ENCODE data around the gene HERPUD1.

The HERPUD1 gene

GRCh38 chr16:56910112-56910511, 21.8 kb upstream of the HERPUD1 start:
- Histone ChIP-seq H3K36me3 (ENCODE audit: control insufficient read depth, low read length) (no peaks in the 10 kb centered on the region), H3F3A (ENCODE audit: control insufficient read depth, insufficient read depth) (peaks cover 5% of the 10 kb centered on the region; the same call in 1 of the 2 replicates), H3K9me3 (ENCODE audit: control insufficient read depth, insufficient read depth, low read length) (no peaks in the 10 kb centered on the region), H3K27me3 (ENCODE audit: control insufficient read depth, low read length) (peaks cover 3% of the 10 kb centered on the region; the same call in 1 of the 2 replicates), H3K79me2 (ENCODE audit: control insufficient read depth, low read length) (no peaks in the 10 kb centered on the region), H3K9me2 (replicated peaks; ENCODE audit: control insufficient read depth, low read length) (no peaks in the 10 kb centered on the region), H3K27ac (ENCODE audit: low read depth, low read length) (no peak overlapping the region), H3K4me1 (ENCODE audit: control insufficient read depth, low read length) (peaks cover 38% of the 10 kb centered on the region), H4K20me1 (ENCODE audit: control insufficient read depth, insufficient read depth, low read depth, low read length) (no peaks in the 10 kb centered on the region), H3K4me3 (ENCODE audit: low read length) (no peak overlapping the region), H3K4me2 (ENCODE audit: low read length) (peak overlapping the region; percentile 73; the same call in 1 of the 2 replicates)
- no peak for TF ChIP-seq EZH2phosphoT487 (IDR thresholded peaks at IDR 0.05; ENCODE audit: borderline replicate concordance, low read length)
- TF ChIP-seq, protein P1, sequence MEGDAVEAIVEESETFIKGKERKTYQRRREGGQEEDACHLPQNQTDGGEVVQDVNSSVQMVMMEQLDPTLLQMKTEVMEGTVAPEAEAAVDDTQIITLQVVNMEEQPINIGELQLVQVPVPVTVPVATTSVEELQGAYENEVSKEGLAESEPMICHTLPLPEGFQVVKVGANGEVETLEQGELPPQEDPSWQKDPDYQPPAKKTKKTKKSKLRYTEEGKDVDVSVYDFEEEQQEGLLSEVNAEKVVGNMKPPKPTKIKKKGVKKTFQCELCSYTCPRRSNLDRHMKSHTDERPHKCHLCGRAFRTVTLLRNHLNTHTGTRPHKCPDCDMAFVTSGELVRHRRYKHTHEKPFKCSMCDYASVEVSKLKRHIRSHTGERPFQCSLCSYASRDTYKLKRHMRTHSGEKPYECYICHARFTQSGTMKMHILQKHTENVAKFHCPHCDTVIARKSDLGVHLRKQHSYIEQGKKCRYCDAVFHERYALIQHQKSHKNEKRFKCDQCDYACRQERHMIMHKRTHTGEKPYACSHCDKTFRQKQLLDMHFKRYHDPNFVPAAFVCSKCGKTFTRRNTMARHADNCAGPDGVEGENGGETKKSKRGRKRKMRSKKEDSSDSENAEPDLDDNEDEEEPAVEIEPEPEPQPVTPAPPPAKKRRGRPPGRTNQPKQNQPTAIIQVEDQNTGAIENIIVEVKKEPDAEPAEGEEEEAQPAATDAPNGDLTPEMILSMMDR (IDR thresholded peaks at IDR 0.05; ENCODE audit: low read depth, low read length, poor library complexity, severe bottlenecking), result no peak

GRCh38 chr16:56910654-56911539, 21.0 kb upstream of the HERPUD1 start:
- peak overlapping the region; percentile 53 for H3K4me3 ChIP-seq (ENCODE audit: low read length)
- peaks cover 5% of the 10 kb centered on the region; the same call in 1 of the 2 replicates for H3F3A ChIP-seq (ENCODE audit: control insufficient read depth, insufficient read depth)
- no peaks in the 10 kb centered on the region for H4K20me1 ChIP-seq (ENCODE audit: control insufficient read depth, insufficient read depth, low read depth, low read length)
- no peaks in the 10 kb centered on the region for H3K79me2 ChIP-seq (ENCODE audit: control insufficient read depth, low read length)
- no peaks in the 10 kb centered on the region for H3K9me2 ChIP-seq (replicated peaks; ENCODE audit: control insufficient read depth, low read length)
- no peaks in the 10 kb centered on the region for H3K36me3 ChIP-seq (ENCODE audit: control insufficient read depth, low read length)
- no peaks in the 10 kb centered on the region for H3K9me3 ChIP-seq (ENCODE audit: control insufficient read depth, insufficient read depth, low read length)
- H3K27me3 ChIP-seq (ENCODE audit: control insufficient read depth, low read length), result peaks cover 2% of the 10 kb centered on the region; the same call in 1 of the 2 replicates
- H3K27ac ChIP-seq (ENCODE audit: low read depth, low read length), result no peak overlapping the region
- peak overlapping the region; percentile 73 for H3K4me2 ChIP-seq (ENCODE audit: low read length)
- TF ChIP-seq EZH2phosphoT487 (IDR thresholded peaks at IDR 0.05; ENCODE audit: borderline replicate concordance, low read length), result no peak
- TF ChIP-seq, protein P1 (IDR thresholded peaks at IDR 0.05; ENCODE audit: low read depth, low read length, poor library complexity, severe bottlenecking), result no peak
- H3K4me1 ChIP-seq (ENCODE audit: control insufficient read depth, low read length), result peaks cover 40% of the 10 kb centered on the region

GRCh38 chr16:56911771-56912571, 20.0 kb upstream of the HERPUD1 start:
- H3K27me3 ChIP-seq (ENCODE audit: control insufficient read depth, low read length), result no peaks in the 10 kb centered on the region

More at GRCh38 chr16:56911771-56912571, 20.0 kb upstream of the HERPUD1 start:
- Histone ChIP-seq H3K9me2 (replicated peaks; ENCODE audit: control insufficient read depth, low read length) (no peaks in the 10 kb centered on the region), H3K27ac (ENCODE audit: low read depth, low read length) (peak overlapping the region; percentile 21; the same call in 1 of the 2 replicates), H3K79me2 (ENCODE audit: control insufficient read depth, low read length) (no peaks in the 10 kb centered on the region), H3K36me3 (ENCODE audit: control insufficient read depth, low read length) (no peaks in the 10 kb centered on the region), H3K4me3 (ENCODE audit: low read length) (peak overlapping the region; percentile 53), H3K9me3 (ENCODE audit: control insufficient read depth, insufficient read depth, low read length) (no peaks in the 10 kb centered on the region), H3F3A (ENCODE audit: control insufficient read depth, insufficient read depth) (peaks cover 5% of the 10 kb centered on the region; the same call in 1 of the 2 replicates), H4K20me1 (ENCODE audit: control insufficient read depth, insufficient read depth, low read depth, low read length) (no peaks in the 10 kb centered on the region), H3K4me1 (ENCODE audit: control insufficient read depth, low read length) (peaks cover 51% of the 10 kb centered on the region), H3K4me2 (ENCODE audit: low read length) (peak overlapping the region; percentile 73)
- TF ChIP-seq, protein P1 (IDR thresholded peaks at IDR 0.05; ENCODE audit: low read depth, low read length, poor library complexity, severe bottlenecking), result no peak
- no peak for TF ChIP-seq EZH2phosphoT487 (IDR thresholded peaks at IDR 0.05; ENCODE audit: borderline replicate concordance, low read length)

Data from DOHH2 (cell line).